NCI-H2107 treated with DMSO at 0.1 percent for 48 hours (cell line): Measurements from ENCODE around the gene VSTM2A.
A peak's percentile ranks its signal among the peaks of the same experiment; 100 is the strongest.
"Not testable (repeated sequence)": the region's sequence is repeated elsewhere in the genome, so short reads cannot be mapped to it uniquely, and the experiment has no call there.

Source experiments
- DNase-seq: peaks from one replicate; lab custom pipeline; 2025; ENCODE audit not compliant: unreplicated experiment; lab: John Stamatoyannopoulos, UW

VSTM2A gene

DNA sequence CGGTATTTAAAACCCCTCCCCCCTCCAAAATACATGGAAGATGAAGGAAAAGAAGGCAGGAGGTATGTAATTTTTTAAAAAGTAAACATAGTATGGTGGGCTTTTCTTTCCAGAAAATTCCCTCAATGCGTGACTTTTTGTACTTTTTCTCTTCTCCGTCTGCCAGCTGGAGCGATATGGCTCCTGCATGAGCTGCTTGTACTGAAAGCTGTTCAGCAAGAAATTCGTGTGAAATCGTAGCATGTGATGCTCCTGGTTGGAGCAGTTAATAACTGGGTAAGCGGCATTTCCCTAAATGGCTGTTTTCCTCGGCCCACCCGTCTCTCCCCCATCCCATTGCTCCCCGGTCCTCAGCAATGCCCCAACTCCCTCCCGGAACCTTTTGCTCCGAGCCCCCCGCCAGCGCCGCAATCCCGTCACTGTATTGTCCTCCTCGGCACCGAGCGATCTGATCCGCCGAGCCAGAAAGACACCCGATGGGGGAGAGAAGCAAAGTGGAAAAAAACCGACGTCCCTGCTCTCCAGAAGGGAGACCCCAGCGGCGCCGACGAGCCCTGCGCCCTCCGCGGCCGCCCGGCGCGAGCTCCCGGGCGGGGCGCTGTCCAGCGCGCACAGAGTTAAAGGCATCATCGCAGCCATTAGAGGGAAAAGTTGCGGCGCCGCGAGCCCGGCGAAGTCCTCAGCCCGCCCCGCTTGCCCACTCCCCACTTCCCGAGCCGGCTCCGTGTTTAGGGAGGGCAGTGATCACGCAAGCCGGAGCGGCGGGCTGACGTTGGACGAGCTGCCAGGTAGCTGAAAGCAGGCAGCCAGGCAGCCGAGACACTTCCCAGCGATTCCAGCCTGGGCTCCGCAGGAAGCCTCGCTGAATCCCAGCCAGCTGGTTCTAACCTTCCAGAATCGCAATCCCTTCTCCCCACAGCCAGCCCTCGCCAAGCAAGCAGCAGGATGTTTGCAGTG lies at the start of gene VSTM2A:
Gene VSTM2A (plus strand): TSS at position 707 of the 957 bp plus-strand sequence. CDS start 356 bp downstream, outside the sequence.
- peak; percentile 25 for DNase-seq

DNA sequence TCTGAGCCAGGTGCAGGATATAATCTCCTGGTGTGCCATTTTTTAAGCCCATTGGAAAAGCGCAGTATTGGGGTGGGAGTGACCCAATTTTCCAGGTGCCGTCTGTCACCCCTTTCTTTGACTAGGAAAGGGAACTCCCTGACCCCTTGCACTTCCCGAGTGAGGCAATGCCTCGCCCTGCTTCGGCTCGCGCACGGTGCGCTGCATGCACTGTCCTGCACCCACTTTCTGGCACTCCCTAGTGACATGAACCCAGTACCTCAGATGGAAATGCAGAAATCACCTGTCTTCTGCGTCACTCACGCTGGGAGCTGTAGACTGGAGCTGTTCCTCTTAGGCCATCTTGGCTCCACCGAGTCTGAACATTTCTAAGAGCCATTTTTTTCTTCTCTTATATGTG lies 37.6 kb upstream of the VSTM2A start:
- DNase-seq = not testable (repeated sequence)

- DNase-seq = no peak
Observed at GRCh38 chr7:54529568-54529967, 12.6 kb upstream of the VSTM2A start.

DNA sequence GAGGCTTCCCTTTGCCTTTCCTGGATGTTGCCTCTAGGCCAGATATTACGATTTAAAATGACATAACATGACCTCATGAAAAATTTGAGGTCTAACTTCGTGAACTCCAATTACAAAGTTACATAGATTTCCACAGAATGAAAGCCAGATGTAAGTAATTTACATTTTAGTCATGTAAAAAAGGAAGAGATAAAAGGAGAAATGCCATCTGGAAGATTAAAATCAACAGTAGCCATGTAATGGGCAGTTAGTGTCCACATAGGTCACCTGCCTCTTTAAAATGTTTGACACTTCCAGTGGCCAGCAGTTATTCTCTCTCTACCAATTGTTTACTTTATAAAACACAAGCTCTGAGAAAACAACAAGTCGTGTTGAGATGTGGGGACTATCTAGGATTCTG lies 4.1 kb upstream of the VSTM2A start:
- no peak for DNase-seq

DNA sequence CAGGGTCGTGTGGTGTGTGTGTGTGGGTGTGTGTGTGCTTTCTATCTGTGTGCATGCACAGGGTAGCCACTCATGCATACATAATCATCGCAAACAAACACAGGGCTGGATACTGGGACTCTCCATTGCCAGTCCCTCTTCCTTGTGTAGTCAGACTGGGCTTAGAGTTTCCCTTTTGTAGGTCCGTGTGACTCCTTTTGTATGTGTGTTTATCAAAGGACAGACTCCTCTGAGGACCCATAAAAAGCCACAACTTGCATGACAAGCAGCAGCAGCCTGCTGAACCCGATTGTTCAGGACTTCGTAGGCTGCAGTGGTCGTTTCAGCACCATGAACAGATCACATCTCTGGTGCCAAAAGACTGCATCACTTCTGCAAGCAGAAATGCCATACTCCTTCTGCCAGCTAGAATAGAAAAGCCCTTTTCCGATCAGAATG lies 895 bp downstream of the VSTM2A start:
- no peak for DNase-seq

GRCh38 chr7:54544149-54544526 lies 2.0 kb downstream of the VSTM2A start:
- DNase-seq = no peak

DNA sequence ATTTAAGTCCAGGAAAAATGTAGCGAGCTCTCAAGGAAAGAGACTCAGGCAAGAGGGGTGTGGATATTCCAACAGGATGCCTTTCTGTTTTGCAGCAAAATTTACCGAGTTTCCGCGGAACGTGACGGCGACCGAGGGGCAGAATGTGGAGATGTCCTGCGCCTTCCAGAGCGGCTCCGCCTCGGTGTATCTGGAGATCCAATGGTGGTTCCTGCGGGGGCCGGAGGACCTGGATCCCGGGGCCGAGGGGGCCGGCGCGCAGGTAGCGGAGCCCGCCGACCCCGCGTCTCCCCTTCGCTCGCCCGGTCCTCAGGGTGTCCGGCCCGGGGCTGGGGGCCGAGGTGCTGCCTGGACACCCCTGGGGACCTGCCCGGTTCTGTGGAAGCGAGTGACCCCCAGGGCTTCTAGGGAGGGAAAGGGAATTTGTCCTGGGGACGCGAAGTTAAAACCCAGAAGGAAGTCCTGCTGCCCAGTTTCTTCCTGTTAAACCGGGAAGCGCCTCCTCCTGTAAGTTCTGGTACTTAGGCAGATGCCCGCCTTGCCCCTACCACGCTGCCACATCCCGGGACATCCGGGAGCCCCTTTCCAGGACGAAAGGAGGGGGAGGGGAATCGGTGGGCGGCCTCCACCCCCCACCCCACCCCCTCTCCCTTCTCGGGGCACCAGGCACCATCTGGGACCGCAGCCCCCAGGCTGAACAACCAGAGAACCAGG lies 2.5 kb downstream of the VSTM2A start:
- no peak for DNase-seq

DNA sequence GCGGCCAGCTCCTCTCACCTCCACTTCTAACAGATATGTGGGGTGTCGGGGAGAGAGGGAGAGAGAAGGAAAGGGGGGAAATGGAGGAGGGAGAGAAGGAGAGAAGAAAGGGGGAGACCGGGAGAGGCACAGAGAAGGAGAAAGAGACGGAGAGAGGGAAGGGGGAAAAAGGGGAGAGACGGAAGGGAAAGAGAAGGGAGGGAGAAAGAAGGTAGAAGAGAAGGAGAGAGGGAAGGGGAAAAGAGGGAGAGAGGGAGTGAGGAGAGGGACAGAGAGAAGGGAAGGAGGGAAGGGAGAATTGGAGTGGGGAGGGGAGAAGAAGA lies 3.0 kb downstream of the VSTM2A start:
- no peak for DNase-seq

- no peak for DNase-seq
Observed at GRCh38 chr7:54546081-54546985, 4.2 kb downstream of the VSTM2A start.

DNA sequence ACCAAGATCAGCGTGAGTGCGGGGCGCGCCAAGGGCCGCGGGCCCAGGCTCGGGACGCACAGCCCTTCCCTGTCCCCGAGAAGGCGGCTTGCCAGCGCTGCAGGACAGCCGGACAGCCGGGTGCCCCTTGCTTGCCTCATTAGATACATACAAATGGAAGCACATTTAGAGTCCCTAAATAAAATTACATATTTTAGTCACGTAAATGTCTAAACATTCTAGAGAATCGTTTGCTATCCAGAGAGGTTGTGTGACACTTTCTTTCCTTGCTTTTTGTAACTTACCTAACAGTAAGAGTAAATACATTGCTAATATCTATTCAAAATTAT lies 4.8 kb downstream of the VSTM2A start:
- no peak for DNase-seq

- DNase-seq = no peak
Observed at GRCh38 chr7:54550471-54550870, 8.3 kb downstream of the VSTM2A start.

DNA sequence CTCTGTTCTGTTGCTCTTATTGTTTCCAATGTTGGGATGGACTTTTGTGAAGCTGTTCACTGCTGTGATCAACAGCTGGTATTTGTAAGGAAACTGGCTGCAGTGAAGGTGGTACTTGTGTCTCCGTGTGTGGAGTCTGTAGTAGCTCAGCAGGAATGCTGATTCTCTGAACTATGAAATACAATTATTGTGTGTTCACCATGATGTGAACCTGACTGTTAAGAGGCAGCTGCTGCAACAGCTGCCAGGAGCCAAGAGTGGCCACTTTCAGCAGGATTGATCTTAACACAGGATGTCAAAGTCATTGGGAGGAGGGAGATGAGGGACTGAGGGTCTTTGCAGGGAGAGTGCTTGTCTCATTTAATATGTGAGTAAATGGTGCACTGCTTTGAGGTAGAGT lies 13.9 kb downstream of the VSTM2A start:
- no peak for DNase-seq

DNA sequence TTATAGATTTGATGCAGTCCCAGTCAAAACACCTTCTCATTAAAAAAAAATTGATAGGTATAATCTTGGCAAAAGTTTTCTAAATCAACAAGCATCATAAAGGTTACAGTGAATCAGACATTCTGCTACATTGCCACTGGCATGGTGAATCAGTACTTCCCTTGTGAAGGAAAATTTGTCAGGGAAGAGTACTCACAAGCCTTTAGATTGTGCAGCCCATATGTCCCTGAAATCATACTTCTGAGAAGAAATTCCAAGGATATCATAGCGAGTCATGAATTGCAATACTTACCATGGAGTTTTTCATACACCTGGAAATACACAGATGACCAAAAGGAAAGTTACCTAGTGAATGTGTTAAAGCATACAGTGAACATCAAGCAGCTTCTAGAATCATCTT lies 17.2 kb downstream of the VSTM2A start:
- DNase-seq = no peak

GRCh38 chr7:54560198-54560597 lies 18.0 kb downstream of the VSTM2A start:
- no peak for DNase-seq

DNA sequence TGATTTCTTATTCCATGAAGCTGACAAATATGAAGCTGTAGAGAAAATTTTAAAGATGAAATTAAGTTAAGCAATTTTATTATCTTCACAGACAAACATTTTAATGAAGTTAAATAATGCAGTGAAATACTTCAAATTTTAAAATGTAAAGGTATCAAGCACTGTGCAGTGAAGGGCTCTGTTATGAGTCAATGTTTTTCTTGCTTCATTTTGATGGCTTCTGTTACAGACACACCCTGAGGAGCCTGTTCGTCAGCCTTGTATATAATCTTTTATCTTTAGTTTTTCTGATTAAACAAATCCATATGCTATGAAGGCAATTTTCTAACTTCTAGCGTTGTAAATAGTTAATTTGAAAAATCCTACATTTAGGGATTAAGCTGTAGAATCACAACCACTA lies 18.5 kb downstream of the VSTM2A start:
- DNase-seq = no peak

GRCh38 chr7:54563329-54563916 lies 21.2 kb downstream of the VSTM2A start:
- no peak for DNase-seq

DNA sequence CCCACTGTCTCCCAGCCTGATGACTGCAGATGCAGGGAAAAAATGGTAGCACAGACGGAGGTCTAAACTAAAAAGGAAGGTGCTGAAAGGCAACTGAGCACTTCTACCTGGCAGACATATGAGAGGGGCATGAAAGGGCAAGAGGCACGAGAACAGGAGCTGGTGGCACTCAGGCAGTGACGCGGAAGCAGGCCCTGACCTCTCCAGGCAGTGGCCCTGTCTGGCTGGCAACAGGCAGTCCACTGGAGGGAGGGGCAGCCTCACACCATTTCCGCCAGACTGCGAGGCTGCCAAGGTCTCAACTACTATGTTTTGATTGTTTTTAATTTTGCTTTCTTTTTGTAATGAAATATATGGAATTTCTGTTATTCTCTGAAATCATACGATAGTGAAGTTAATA lies 23.3 kb downstream of the VSTM2A start:
- DNase-seq = no peak

GRCh38 chr7:54581511-54581910 lies 39.3 kb downstream of the VSTM2A start:
- no peak for DNase-seq

DNA sequence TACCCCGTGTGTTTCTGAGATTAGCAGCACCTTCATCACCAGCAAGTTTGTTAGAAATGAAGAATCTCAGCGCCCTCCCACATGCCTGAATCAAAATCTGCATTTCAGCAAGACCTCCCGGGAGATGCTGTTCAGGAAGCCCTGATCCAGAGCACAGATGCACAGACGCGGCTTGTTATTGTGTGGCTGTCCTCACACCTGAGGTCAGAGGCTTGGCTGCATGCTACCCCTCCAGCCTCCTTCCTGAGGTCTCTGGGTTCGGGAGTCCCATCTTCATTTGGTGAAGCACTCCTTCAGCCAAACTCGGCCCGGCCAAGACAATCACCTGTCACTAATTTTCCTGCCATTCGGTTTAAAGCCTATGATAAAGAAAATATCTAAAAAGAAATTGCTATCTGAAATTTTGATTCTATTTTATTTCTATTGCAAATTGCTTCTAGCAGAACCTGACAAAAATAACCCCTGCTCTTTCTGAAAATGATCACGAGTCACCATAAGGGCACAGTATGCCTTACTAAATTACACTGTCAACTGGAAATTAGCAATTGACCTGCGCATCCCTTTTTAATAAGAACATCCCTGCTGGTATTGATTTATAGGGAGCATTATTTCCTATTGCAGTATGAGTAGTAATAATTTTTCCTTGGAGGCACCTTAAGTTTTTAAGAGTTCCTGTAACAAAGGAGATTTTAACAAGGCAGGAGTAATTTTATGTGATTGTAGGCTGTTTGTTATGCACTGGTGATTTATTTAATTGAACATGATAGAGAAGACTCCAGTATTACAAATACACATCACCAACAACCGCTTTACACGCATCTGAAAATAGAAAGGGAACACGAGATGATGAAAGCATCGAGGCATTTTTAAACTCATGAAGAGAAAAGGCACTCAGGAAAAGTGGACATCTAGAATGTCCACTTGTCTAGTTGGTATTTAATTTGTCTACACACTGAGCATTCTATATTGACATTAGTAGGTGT lies 49.5 kb downstream of the VSTM2A start:
- DNase-seq = no peak

DNA sequence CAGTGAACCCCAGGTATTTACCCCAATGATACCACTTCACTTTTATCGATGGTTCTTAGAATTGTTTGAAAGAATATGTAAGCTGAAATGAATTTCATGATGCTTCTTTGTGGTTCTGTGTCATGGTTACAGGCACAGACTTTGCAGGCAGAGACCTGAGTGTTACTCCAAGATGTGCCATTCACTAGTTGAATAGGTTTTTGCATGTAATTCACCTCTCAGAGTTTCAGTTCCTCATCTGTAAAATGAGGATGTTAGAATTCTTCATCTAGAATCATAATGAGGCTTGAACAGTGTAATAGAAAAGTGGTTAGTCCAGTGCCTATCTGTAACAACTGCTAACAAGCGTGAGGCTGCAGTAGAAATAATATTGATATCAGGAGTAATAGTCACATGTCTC lies 54.6 kb downstream of the VSTM2A start:
- DNase-seq = no peak
